HG03196 (cell line): ENCODE data around the gene STARD10.
"Not testable (repeated sequence)": the region's sequence is repeated elsewhere in the genome, so short reads cannot be mapped to it uniquely, and the experiment has no call there.

Source experiments
- ATAC-seq: cut with Tn5 transposase; IDR thresholded peaks from one replicate; pipeline ENCODE4 v1.9.1; 2021; ENCODE audit not compliant: unreplicated experiment

Gene STARD10

GRCh38 chr11:72826191-72826941 is 32.5 kb upstream of the STARD10 start:
- no peak for ATAC-seq

GRCh38 chr11:72825661-72826060 is 31.8 kb upstream of the STARD10 start:
- no peak for ATAC-seq

GRCh38 chr11:72824811-72825505 is 31.1 kb upstream of the STARD10 start:
- ATAC-seq: no peak

- ATAC-seq: no peak
Measured at GRCh38 chr11:72824020-72824419, 30.2 kb upstream of the STARD10 start.

- no peak for ATAC-seq
Measured at GRCh38 chr11:72823105-72823804, 29.4 kb upstream of the STARD10 start.

GRCh38 chr11:72821920-72822799 is 28.3 kb upstream of the STARD10 start:
- ATAC-seq: no peak

- no peak for ATAC-seq
Measured at GRCh38 chr11:72821221-72821919, 27.5 kb upstream of the STARD10 start.

GRCh38 chr11:72820439-72821139 is 26.7 kb upstream of the STARD10 start:
- ATAC-seq: no peak

GRCh38 chr11:72818971-72819370 is 25.1 kb upstream of the STARD10 start:
- no peak for ATAC-seq

- no peak for ATAC-seq
Measured at GRCh38 chr11:72817966-72818365, 24.1 kb upstream of the STARD10 start.

- no peak for ATAC-seq
Measured at GRCh38 chr11:72816404-72816990, 22.6 kb upstream of the STARD10 start.

GRCh38 chr11:72815110-72815618 is 21.3 kb upstream of the STARD10 start:
- peak; percentile 3 for ATAC-seq

GRCh38 chr11:72814286-72815109 is 20.7 kb upstream of the STARD10 start, which contains the start of gene ATG16L2:
Gene ATG16L2, plus strand, starts transcription at chr11:72814411. Its CDS starts 35 bp downstream, at chr11:72814446.
- ATAC-seq: peak; percentile 51

- peak; percentile 41 for ATAC-seq
Measured at GRCh38 chr11:72813740-72814285, 20.0 kb upstream of the STARD10 start.

- no peak for ATAC-seq
Measured at GRCh38 chr11:72812967-72813739, 19.3 kb upstream of the STARD10 start.

- no peak for ATAC-seq
Measured at GRCh38 chr11:72812604-72812966, 18.7 kb upstream of the STARD10 start.

- not testable (repeated sequence) for ATAC-seq
Measured at GRCh38 chr11:72811686-72812085, 17.8 kb upstream of the STARD10 start.
